ENCODE results near the gene TLL1. TPM values are rescaled to one million over a fixed set of nuclear protein-coding genes. Genes with fewer than 3 reads are reported as not detected.

Gene TLL1
- total RNA-seq, 2 experiments from 2014 or later = 0.44 to 3.9 TPM

GRCh38 chr4:166003811-166004210, 130.8 kb downstream of the TLL1 start:
- no peaks in the 10 kb centered on the region for H3K4me1 ChIP-seq (ENCODE audit: insufficient read depth, low read length, poor library complexity, severe bottlenecking)
- TF ChIP-seq CTCF (conservative IDR thresholded peaks at IDR 0.05; ENCODE audit: low read length) = no peak
- no peak for TF ChIP-seq EZH2phosphoT487 (IDR thresholded peaks at IDR 0.05; ENCODE audit: borderline replicate concordance, low read depth, low read length)
- H3K4me2 ChIP-seq (ENCODE audit: low read length) = no peak overlapping the region
- CTCF ChIA-PET (ENCODE audit: unreplicated experiment) = no interaction called here
- H3K79me2 ChIP-seq (ENCODE audit: insufficient read depth, low read depth, low read length) = no peaks in the 10 kb centered on the region
- H3K4me3 ChIP-seq (ENCODE audit: low read depth, low read length, poor library complexity, severe bottlenecking) = no peak overlapping the region
- no peak overlapping the region for H3K27ac ChIP-seq (ENCODE audit: low read depth, low read length, poor library complexity, severe bottlenecking)
- no peaks in the 10 kb centered on the region for H4K20me1 ChIP-seq (ENCODE audit: insufficient read depth, low read length)
- POLR2A ChIA-PET = interaction anchor here (0.7 to 0.9 kb wide), 3 partner anchors 20 to 134 kb away, joined by 3 to 4 read pairs (median 4); no protein-coding TSS in a partner anchor
- BruUV-seq (replicated peaks) = no TSS peak
- H3K9me2 ChIP-seq (ENCODE audit: insufficient read depth, low read length) = no peaks in the 10 kb centered on the region
- no peak overlapping the region for H2AFZ ChIP-seq (ENCODE audit: low read length)
- no peaks in the 10 kb centered on the region for H3K36me3 ChIP-seq (ENCODE audit: insufficient read depth, low read length)
- H3K9me3 ChIP-seq (ENCODE audit: low read length) = no peaks in the 10 kb centered on the region
- intact Hi-C loops (cut with micrococcal nuclease; ENCODE audit: unreplicated experiment) = no loop called here
- DNase-seq (ENCODE audit: low spot score) = no peak

GRCh38 chr4:166006217-166006616, 133.2 kb downstream of the TLL1 start:
- Histone ChIP-seq H3K9me3 (ENCODE audit: low read length) (no peaks in the 10 kb centered on the region), H3K4me2 (ENCODE audit: low read length) (no peak overlapping the region), H3K4me3 (ENCODE audit: low read depth, low read length, poor library complexity, severe bottlenecking) (no peak overlapping the region), H3K4me1 (ENCODE audit: insufficient read depth, low read length, poor library complexity, severe bottlenecking) (no peaks in the 10 kb centered on the region), H3K27ac (ENCODE audit: low read depth, low read length, poor library complexity, severe bottlenecking) (no peak overlapping the region), H3K36me3 (ENCODE audit: insufficient read depth, low read length) (no peaks in the 10 kb centered on the region), H2AFZ (ENCODE audit: low read length) (no peak overlapping the region), H3K79me2 (ENCODE audit: insufficient read depth, low read depth, low read length) (no peaks in the 10 kb centered on the region), H4K20me1 (ENCODE audit: insufficient read depth, low read length) (no peaks in the 10 kb centered on the region), H3K9me2 (ENCODE audit: insufficient read depth, low read length) (no peaks in the 10 kb centered on the region)
- no peak for DNase-seq (ENCODE audit: low spot score)
- BruUV-seq (replicated peaks) = no TSS peak
- no peak for TF ChIP-seq EZH2phosphoT487 (IDR thresholded peaks at IDR 0.05; ENCODE audit: borderline replicate concordance, low read depth, low read length)
- TF ChIP-seq CTCF (conservative IDR thresholded peaks at IDR 0.05; ENCODE audit: low read length) = no peak
- ChIA-PET CTCF (ENCODE audit: unreplicated experiment) (no interaction called here), POLR2A (interaction anchor here (0.6 to 1.1 kb wide), 3 partner anchors 9 to 140 kb away, joined by 4 to 6 read pairs (median 4); no protein-coding TSS in a partner anchor)
- intact Hi-C loops (cut with micrococcal nuclease; ENCODE audit: unreplicated experiment) = no loop called here

- Histone ChIP-seq H2AFZ (ENCODE audit: low read length) (no peak overlapping the region), H3K4me3 (ENCODE audit: low read depth, low read length, poor library complexity, severe bottlenecking) (no peak overlapping the region), H3K79me2 (ENCODE audit: insufficient read depth, low read depth, low read length) (no peaks in the 10 kb centered on the region), H3K4me2 (ENCODE audit: low read length) (no peak overlapping the region), H3K4me1 (ENCODE audit: insufficient read depth, low read length, poor library complexity, severe bottlenecking) (no peaks in the 10 kb centered on the region), H3K9me2 (ENCODE audit: insufficient read depth, low read length) (no peaks in the 10 kb centered on the region), H3K27ac (ENCODE audit: low read depth, low read length, poor library complexity, severe bottlenecking) (no peak overlapping the region), H3K9me3 (ENCODE audit: low read length) (no peaks in the 10 kb centered on the region), H4K20me1 (ENCODE audit: insufficient read depth, low read length) (no peaks in the 10 kb centered on the region), H3K36me3 (ENCODE audit: insufficient read depth, low read length) (no peaks in the 10 kb centered on the region)
- DNase-seq (ENCODE audit: low spot score) = no peak
- ChIA-PET CTCF (ENCODE audit: unreplicated experiment) (no interaction called here), POLR2A (no interaction called here)
- intact Hi-C loops (cut with micrococcal nuclease; ENCODE audit: unreplicated experiment) = no loop called here
- BruUV-seq (replicated peaks) = no TSS peak
- TF ChIP-seq CTCF (conservative IDR thresholded peaks at IDR 0.05; ENCODE audit: low read length) = no peak
- no peak for TF ChIP-seq EZH2phosphoT487 (IDR thresholded peaks at IDR 0.05; ENCODE audit: borderline replicate concordance, low read depth, low read length)
Measured at GRCh38 chr4:166008510-166008909, 135.5 kb downstream of the TLL1 start.
